ENCODE measurements around the gene MOB3A.

MOB3A gene

DNA sequence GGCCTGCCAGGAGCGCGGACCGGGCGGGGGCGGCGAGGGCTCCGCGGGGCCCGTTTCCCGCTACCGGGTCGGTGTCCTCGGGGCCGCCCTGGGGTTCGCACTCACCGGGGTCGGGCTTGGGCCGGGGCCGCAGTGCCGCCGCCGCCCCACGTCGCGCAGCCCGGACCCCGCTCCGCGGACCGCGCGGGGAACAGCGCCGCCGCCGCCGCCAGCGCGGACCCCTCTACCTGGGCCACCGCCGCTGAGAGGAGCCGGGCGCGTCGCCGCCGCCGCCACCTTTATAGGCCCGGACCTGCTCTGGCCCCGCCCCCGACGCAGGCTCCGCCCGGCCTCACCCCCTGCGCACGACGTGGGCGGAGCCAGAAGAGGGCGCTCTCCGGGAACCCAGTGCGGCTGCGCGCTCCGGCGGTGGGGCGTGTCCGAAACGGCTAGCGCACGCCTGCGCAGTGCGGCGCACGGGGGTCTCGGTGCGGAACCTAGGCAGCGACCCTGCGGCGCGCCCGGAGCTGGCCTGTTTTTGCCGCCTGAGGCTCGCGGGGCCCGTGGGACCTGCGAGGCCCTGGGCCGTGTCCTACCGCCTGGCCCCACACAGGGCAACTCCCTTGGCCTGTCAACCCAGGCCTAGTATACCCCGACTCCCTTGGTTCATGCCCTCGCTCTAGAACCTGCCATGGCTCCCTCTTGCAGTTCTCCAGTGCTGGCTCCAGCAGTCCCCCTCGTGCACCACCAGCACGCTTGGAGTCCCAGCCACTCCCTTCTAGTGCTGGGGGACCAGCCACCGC is 44.9 kb downstream of the MOB3A start, which contains the start of gene MKNK2:
Gene MKNK2, minus strand, starts transcription at position 254 of the 782 bp plus-strand sequence. CDS start 393 bp downstream, outside the sequence.
- FAIRE-seq: peak; percentile 99
- TF ChIP-seq POLR2AphosphoS5 (IDR thresholded peaks at IDR 0.05; ENCODE audit: low read depth, low read length) (peak; percentile 98), POLR2A (IDR thresholded peaks at IDR 0.05; ENCODE audit: low read depth, low read length) (peak; percentile 99), TAF1 (IDR thresholded peaks at IDR 0.05; ENCODE audit: borderline replicate concordance, low read depth, low read length) (peak; percentile 89)
- DNase-seq (ENCODE audit: insufficient read length): peak; percentile 84

DNA sequence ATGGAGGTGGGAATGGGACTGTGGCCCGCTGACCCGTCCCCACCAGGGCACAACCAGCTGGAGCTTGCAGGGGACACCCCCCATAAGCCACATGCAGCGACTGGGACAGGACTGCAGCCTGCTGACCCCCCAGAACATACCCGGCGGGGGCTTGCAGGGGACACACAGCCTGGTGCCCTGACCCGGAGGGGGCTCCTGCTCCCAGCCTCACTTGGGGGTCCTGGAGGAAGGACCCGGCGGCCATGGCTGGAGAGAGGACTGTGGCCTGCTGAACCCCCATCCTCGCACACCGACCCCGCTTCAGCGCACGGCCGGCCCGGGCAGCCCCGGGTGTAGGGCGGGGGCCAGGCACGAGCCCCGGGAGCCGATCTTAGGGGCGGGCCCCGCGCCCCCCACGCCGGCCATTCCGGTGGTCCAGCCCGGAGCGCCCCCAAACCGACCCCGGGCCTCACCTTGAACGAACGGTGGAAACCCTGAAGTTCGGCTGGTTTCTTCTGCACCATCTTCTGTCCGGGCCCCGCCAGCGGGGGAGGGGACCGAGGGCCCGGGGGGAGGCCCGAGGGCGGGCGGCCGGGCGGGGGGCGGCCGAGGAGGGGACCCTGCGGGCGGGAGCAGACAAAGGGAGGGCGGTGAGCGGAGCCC is 45.7 kb downstream of the MOB3A start:
- no peak for DNase-seq (ENCODE audit: insufficient read length)
- TF ChIP-seq POLR2A (IDR thresholded peaks at IDR 0.05; ENCODE audit: low read depth, low read length) (no peak), TAF1 (IDR thresholded peaks at IDR 0.05; ENCODE audit: borderline replicate concordance, low read depth, low read length) (no peak), POLR2AphosphoS5 (IDR thresholded peaks at IDR 0.05; ENCODE audit: low read depth, low read length) (no peak)
- FAIRE-seq: no peak

GRCh38 chr19:2049741-2050348 is 46.3 kb downstream of the MOB3A start:
- peak; percentile 86 for FAIRE-seq
- TF ChIP-seq POLR2A (IDR thresholded peaks at IDR 0.05; ENCODE audit: low read depth, low read length): peak; percentile 45; the same call in 1 of the 2 replicates
- no peak for TF ChIP-seq POLR2AphosphoS5 (IDR thresholded peaks at IDR 0.05; ENCODE audit: low read depth, low read length)
- DNase-seq (ENCODE audit: insufficient read length): peak; percentile 62

DNA sequence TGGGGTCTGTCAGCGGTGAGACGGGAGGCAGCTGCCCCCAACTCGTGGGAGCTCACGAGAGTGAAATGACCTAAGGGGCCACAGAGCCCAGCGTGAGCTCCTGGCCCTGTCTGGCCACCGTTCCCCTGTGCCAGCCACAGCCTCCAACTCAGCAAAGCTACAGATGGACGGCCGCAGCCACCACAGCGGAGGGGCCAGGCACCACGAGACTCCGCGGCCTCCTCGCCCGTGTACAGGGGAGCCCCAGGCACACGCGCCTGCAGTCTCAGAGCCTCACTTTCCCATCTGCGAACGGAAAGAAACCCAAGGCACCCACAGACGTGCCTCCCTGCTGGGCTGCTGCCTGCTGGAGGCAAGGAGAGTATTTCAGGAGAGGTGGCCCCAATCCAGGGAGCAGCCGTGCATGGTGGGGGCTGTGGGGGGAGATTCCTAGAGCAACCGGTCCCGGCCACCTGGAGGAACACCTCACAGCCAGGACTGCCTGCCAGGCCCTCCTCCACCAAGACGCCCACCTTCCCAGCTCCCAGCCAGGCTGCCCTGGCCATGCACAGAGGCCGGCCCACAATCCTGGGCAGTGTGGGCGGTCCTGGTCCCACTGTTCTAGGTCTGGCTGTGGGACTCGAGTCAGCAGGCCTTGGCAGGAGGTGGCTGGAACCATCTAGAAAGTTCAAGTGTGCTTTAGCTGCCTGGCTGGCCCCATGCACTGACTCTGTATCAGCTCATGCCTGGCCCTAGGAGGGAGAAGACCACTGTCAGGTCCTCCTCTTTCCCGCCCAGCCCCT is 47.0 kb downstream of the MOB3A start:
- FAIRE-seq: no peak
- DNase-seq (ENCODE audit: insufficient read length): no peak
- TF ChIP-seq POLR2A (IDR thresholded peaks at IDR 0.05; ENCODE audit: low read depth, low read length) (no peak; the same call in 1 of the 2 replicates), TAF1 (IDR thresholded peaks at IDR 0.05; ENCODE audit: borderline replicate concordance, low read depth, low read length) (no peak), POLR2AphosphoS5 (IDR thresholded peaks at IDR 0.05; ENCODE audit: low read depth, low read length) (no peak)

- FAIRE-seq: peak; percentile 64
- no peak for DNase-seq (ENCODE audit: insufficient read length)
- TF ChIP-seq POLR2A (IDR thresholded peaks at IDR 0.05; ENCODE audit: low read depth, low read length) (no peak), TAF1 (IDR thresholded peaks at IDR 0.05; ENCODE audit: borderline replicate concordance, low read depth, low read length) (no peak), POLR2AphosphoS5 (IDR thresholded peaks at IDR 0.05; ENCODE audit: low read depth, low read length) (no peak)
Observed at GRCh38 chr19:2048104-2048958, 47.8 kb downstream of the MOB3A start.

DNA sequence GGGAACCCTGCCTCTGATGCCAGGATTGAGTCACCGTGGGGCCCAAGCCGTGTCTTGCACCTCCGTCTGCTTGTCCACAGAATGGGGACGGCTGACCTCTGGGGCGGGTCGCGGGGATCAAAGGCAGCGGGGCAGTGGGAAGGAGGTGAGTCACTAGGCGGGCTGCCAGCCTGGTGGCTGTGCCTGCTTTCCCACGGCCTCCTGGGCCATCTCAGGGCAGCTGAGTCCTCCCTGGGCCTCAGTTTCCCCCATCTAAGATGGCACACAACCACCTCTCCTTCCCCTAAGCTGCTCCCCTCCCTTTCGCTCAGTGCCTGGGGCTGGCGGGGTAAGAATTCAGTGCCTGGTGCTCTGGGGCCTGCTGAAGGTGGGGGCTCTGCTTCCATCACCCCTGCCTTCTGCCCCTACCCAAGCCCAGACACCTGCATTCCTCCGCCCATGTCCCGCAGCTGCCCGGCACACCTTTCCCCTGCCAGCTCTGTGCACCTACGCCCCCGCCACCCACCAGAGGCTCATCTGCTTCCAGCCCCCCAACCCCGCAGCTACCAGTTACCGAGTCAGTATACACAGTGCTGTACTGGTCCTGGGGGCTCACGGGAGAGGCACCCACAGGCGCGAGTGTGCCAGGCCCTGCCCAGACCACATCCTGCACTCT is 48.5 kb downstream of the MOB3A start:
- FAIRE-seq: peak; percentile 17
- no peak for DNase-seq (ENCODE audit: insufficient read length)
- TF ChIP-seq POLR2AphosphoS5 (IDR thresholded peaks at IDR 0.05; ENCODE audit: low read depth, low read length) (peak; percentile 71), TAF1 (IDR thresholded peaks at IDR 0.05; ENCODE audit: borderline replicate concordance, low read depth, low read length) (no peak), POLR2A (IDR thresholded peaks at IDR 0.05; ENCODE audit: low read depth, low read length) (peak; percentile 44; the same call in 1 of the 2 replicates)

DNA sequence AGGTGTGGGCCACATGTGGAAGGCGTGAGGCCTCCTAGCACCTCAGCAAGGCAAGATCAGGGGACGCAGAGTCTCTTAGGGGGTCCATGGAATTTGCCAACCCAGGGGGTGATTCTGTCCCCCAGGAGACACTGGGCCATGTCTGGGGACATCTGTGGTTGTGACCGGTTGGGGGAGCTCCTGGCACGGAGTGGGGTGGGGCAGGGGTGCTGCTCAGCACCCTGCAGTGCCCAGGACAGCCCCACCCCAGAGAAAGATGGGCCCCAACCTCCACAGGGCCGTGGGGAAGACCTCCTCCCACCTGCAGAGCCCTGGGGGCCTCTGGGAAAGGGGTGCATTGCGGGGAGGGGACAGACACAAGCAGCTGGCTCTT is 49.1 kb downstream of the MOB3A start:
- DNase-seq (ENCODE audit: insufficient read length) (no peak), FAIRE-seq (no peak)
- TF ChIP-seq POLR2AphosphoS5 (IDR thresholded peaks at IDR 0.05; ENCODE audit: low read depth, low read length): no peak
- TF ChIP-seq POLR2A (IDR thresholded peaks at IDR 0.05; ENCODE audit: low read depth, low read length): no peak; the same call in 1 of the 2 replicates

DNA sequence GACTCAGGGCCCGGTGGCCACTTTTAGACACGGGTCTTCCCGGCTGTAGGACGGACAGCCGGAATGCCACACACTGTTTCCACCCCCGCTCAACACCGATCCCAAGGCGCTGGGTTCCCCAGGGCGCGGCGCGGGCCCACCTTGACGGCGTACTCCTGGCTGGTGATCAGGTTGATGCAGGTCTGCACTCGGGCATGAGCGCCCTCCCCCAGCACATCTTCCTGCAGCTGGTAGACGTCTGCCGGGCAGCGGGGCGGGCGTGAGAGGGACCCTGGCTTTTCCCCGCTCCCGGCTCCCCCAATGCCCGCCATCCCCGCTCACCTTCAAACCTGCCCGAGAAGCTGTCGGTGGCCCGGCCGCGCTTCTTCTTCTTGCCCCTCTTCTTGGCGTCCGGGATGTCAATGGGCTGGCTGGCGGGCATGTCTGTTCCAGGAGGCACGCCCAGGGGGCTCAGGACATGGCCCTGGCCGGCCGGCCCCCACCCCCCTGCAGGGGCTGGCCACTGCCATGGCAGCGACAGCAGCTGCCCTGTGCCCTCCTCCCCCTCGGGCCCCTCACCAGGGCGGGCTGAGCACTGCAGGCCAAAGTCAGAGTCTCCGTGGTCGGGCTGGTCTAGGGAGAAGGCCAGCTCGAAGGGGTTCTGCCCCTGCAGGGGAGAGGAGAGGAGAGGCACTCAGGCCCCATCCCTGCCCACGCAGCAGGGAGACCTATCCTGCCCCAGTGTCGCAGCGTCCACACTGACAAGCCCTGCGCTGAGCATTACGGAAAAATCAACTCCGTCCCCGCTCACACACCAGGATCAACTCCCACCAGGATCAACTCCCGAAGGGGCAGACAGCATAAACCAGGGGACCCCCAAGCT is 49.8 kb downstream of the MOB3A start:
- no peak for DNase-seq (ENCODE audit: insufficient read length)
- FAIRE-seq: no peak
- no peak; the same call in 1 of the 2 replicates for TF ChIP-seq POLR2AphosphoS5 (IDR thresholded peaks at IDR 0.05; ENCODE audit: low read depth, low read length)
- TF ChIP-seq POLR2A (IDR thresholded peaks at IDR 0.05; ENCODE audit: low read depth, low read length): peak; percentile 15
- TF ChIP-seq TAF1 (IDR thresholded peaks at IDR 0.05; ENCODE audit: borderline replicate concordance, low read depth, low read length): no peak

DNA sequence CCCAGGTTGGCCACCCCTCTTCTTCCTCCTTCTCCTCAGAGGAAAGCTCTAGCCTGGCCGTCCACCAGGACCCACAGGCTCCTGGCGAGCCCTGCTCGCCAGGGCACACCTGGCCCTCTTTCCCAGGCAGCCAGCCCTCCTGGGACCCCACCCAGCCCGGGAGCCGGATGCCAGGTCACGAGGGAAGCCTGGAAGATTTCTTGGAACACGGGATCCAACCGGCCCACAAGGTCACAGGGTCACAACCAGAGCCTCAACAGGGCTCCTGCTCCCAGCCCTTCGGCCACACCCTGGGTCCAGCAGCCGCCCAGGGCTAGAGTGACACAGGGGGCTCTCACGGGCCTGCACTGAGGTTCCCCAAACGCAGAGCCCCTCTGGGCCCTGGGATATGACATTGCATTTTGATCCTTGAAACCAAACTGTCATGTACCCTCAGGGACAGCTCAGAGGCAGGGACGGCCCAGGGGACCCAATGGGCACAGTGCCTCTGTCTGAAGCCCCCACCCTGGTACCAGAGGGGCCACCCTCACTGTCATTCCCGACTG is 50.6 kb downstream of the MOB3A start:
- DNase-seq (ENCODE audit: insufficient read length): no peak
- no peak for TF ChIP-seq TAF1 (IDR thresholded peaks at IDR 0.05; ENCODE audit: borderline replicate concordance, low read depth, low read length)
- TF ChIP-seq POLR2AphosphoS5 (IDR thresholded peaks at IDR 0.05; ENCODE audit: low read depth, low read length): no peak
- TF ChIP-seq POLR2A (IDR thresholded peaks at IDR 0.05; ENCODE audit: low read depth, low read length): no peak
- no peak for FAIRE-seq

Measured in GM12892 (cell line).